HL-60 (cell line): Measurements from ENCODE around the gene PDE2A.
A peak's percentile ranks its signal among the peaks of the same experiment; 100 is the strongest.

Experiments
- POLR2AphosphoS5 ChIP-seq: IDR thresholded peaks from 2 replicates; pipeline ENCODE4 v1.6.1; 2012; ENCODE audit warnings: low read depth
- REST ChIP-seq: IDR thresholded peaks from 2 replicates; pipeline ENCODE4 v1.6.1; 2012; ENCODE audit warnings: low read depth; ENCODE audit not compliant: insufficient replicate concordance
- SPI1 ChIP-seq: IDR thresholded peaks from 2 replicates; pipeline ENCODE4 v1.6.1; 2012; ENCODE audit warnings: low read depth, mild to moderate bottlenecking, borderline replicate concordance
- TF ChIP-seq, protein P1 (sequence below): IDR thresholded peaks from one replicate; pipeline ENCODE4 v1.5.1; 2011; ENCODE audit warnings: low read length, control low read depth, inconsistent platforms; ENCODE audit not compliant: insufficient read depth

GRCh38 chr11:72681226-72682153 is 7.3 kb upstream of the PDE2A start:
- TF ChIP-seq, protein P1, sequence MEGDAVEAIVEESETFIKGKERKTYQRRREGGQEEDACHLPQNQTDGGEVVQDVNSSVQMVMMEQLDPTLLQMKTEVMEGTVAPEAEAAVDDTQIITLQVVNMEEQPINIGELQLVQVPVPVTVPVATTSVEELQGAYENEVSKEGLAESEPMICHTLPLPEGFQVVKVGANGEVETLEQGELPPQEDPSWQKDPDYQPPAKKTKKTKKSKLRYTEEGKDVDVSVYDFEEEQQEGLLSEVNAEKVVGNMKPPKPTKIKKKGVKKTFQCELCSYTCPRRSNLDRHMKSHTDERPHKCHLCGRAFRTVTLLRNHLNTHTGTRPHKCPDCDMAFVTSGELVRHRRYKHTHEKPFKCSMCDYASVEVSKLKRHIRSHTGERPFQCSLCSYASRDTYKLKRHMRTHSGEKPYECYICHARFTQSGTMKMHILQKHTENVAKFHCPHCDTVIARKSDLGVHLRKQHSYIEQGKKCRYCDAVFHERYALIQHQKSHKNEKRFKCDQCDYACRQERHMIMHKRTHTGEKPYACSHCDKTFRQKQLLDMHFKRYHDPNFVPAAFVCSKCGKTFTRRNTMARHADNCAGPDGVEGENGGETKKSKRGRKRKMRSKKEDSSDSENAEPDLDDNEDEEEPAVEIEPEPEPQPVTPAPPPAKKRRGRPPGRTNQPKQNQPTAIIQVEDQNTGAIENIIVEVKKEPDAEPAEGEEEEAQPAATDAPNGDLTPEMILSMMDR: no peak
- peak; percentile 44 for TF ChIP-seq POLR2AphosphoS5
- no peak for TF ChIP-seq REST
- TF ChIP-seq SPI1: no peak
